OCI-LY7 (cell line): ENCODE measurements around the gene PHGDH. TPM values are rescaled to one million over a fixed set of nuclear protein-coding genes. Genes with fewer than 3 reads are reported as not detected.

Experiments
- BruUV-seq: library from RNA; stranded (reverse); fragments of 400-500 nt; replicated peaks from 2 replicates; lab custom pipeline; 2021; lab: Mats Ljungman, UMichigan
- CTCF ChIA-PET: fragments of 300-600 bp; sonication (Branson Sonifier 250); formaldehyde crosslinking; loops from one replicate; lab custom pipeline; 2022; ENCODE audit warnings: antibody characterized with exemption; ENCODE audit not compliant: unreplicated experiment; lab: Charles Lee
- POLR2A ChIA-PET: fragments of 300-600 bp; sonication (Branson Sonifier 250); formaldehyde crosslinking; loops from one replicate; lab custom pipeline; 2022; ENCODE audit warnings: antibody characterized with exemption; lab: Charles Lee
- DNase-seq: peaks from one replicate; pipeline ENCODE4 v3.0.0-alpha.2; 2015; ENCODE audit warnings: low spot score
- H2AFZ ChIP-seq: fragments of 200-600 bp; sonication (generic), shearing (Covaris generic); 2 replicates; pipeline ENCODE4 v1.6.1; 2014; ENCODE audit warnings: mild to moderate bottlenecking, antibody characterized with exemption, low read length, moderate library complexity
- H3K27ac ChIP-seq: fragments of 200-600 bp; sonication (generic); 2 replicates; pipeline ENCODE4 v1.5.1; 2014; ENCODE audit warnings: mixed run types, low read depth, mild to moderate bottlenecking, moderate library complexity, low read length, inconsistent platforms; ENCODE audit not compliant: poor library complexity, severe bottlenecking
- H3K36me3 ChIP-seq: fragments of 200-600 bp; sonication (generic); 2 replicates; pipeline ENCODE4 v1.6.1; 2014; ENCODE audit warnings: mild to moderate bottlenecking, antibody characterized with exemption, low read length, moderate library complexity, mixed read lengths; ENCODE audit not compliant: insufficient read depth
- H3K4me1 ChIP-seq: fragments of 200-600 bp; sonication (generic); 2 replicates; pipeline ENCODE4 v1.5.1; 2014; ENCODE audit warnings: mild to moderate bottlenecking, low read length; ENCODE audit not compliant: insufficient read depth, poor library complexity, severe bottlenecking
- H3K4me2 ChIP-seq: fragments of 200-600 bp; sonication (generic); 2 replicates; pipeline ENCODE4 v1.6.1; 2014; ENCODE audit warnings: mild to moderate bottlenecking, low read length
- H3K4me3 ChIP-seq: fragments of 200-600 bp; sonication (generic); 2 replicates; pipeline ENCODE4 v1.5.1; 2014; ENCODE audit warnings: mild to moderate bottlenecking, low read depth, low read length; ENCODE audit not compliant: poor library complexity, severe bottlenecking
- H3K79me2 ChIP-seq: fragments of 200-600 bp; sonication (generic); 2 replicates; pipeline ENCODE4 v1.6.1; 2016; ENCODE audit warnings: low read depth, mild to moderate bottlenecking, low read length, moderate library complexity, mixed read lengths; ENCODE audit not compliant: insufficient read depth
- H3K9me2 ChIP-seq: fragments of 200-600 bp; sonication (generic); 2 replicates; pipeline ENCODE4 v1.6.1; 2016; ENCODE audit warnings: mild to moderate bottlenecking, low read length, mixed read lengths; ENCODE audit not compliant: insufficient read depth
- H3K9me3 ChIP-seq: fragments of 200-600 bp; sonication (generic); 2 replicates; pipeline ENCODE4 v1.6.1; 2014; ENCODE audit warnings: mild to moderate bottlenecking, mixed run types, low read length, mixed read lengths
- H4K20me1 ChIP-seq: fragments of 200-600 bp; sonication (generic); 2 replicates; pipeline ENCODE4 v1.6.1; 2014; ENCODE audit warnings: mild to moderate bottlenecking, antibody characterized with exemption, low read length, moderate library complexity, mixed read lengths; ENCODE audit not compliant: insufficient read depth
- EZH2phosphoT487 ChIP-seq: fragments of 200-600 bp; sonication (generic); IDR thresholded peaks from 2 replicates; pipeline ENCODE4 v1.6.1; 2018; ENCODE audit warnings: low read depth, borderline replicate concordance, mild to moderate bottlenecking, mixed run types, antibody characterized with exemption, low read length, moderate library complexity, mixed read lengths
- intact Hi-C: fragments of 100-400 bp; cut with micrococcal nuclease; formaldehyde crosslinking; loops from one replicate; pipeline ENCODE4 v1.10.0; 2022; ENCODE audit not compliant: unreplicated experiment
- total RNA-seq, 2 experiments: library from RNA; depleted of rRNA in 1 of 2; stranded (reverse); fragments of >200 nt in 1 of 2; shearing (Covaris generic) in 1 of 2; gene quantifications; 2 replicates each; pipeline ENCODE4 v1.2.3, GENCODE V29; 2014 to 2022
- TF ChIP-seq, protein P1 (sequence below): fragments of 200-600 bp; sonication (generic); conservative IDR thresholded peaks from 2 replicates; pipeline ENCODE4 v1.5.1; 2014; ENCODE audit warnings: mild to moderate bottlenecking, antibody characterized with exemption, low read length, moderate library complexity, mixed read lengths

PHGDH gene
- total RNA-seq, 2 experiments from 2014 or later, result 287 to 451 TPM

DNA sequence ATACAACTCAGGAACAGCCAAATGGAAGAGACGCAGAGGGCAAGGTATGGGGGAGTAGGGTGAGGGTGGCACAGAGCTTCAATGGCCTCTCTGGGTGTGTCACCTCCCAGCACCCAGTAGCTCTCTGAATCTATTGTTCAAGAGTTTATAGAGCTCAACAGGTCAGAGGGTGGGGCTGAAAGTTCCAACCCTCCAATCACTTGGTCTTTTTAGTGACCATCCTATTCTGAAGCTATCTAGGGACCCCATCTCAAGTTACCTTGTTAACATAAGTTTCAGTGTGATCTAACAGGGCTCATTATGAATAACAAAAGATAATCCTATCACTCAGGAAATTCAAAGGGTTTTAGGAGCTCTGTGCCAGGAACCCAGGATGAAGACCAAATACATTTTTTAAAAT, 32.5 kb upstream of the PHGDH start:
- H3K4me3 ChIP-seq, result no peak overlapping the region
- intact Hi-C loops, result loop anchor here (10.0 kb wide), 1 partner anchor 76 kb away; no protein-coding TSS in a partner anchor
- no peaks in the 10 kb centered on the region for H3K36me3 ChIP-seq
- H3K79me2 ChIP-seq, result no peaks in the 10 kb centered on the region
- no peak overlapping the region for H2AFZ ChIP-seq
- no peaks in the 10 kb centered on the region for H3K4me1 ChIP-seq
- CTCF ChIA-PET, result no interaction called here
- H3K9me2 ChIP-seq, result no peaks in the 10 kb centered on the region
- no peak for DNase-seq
- H3K4me2 ChIP-seq, result no peak overlapping the region
- H3K27ac ChIP-seq, result no peak overlapping the region
- H3K9me3 ChIP-seq, result no peaks in the 10 kb centered on the region
- no peak for TF ChIP-seq EZH2phosphoT487
- TF ChIP-seq, protein P1, sequence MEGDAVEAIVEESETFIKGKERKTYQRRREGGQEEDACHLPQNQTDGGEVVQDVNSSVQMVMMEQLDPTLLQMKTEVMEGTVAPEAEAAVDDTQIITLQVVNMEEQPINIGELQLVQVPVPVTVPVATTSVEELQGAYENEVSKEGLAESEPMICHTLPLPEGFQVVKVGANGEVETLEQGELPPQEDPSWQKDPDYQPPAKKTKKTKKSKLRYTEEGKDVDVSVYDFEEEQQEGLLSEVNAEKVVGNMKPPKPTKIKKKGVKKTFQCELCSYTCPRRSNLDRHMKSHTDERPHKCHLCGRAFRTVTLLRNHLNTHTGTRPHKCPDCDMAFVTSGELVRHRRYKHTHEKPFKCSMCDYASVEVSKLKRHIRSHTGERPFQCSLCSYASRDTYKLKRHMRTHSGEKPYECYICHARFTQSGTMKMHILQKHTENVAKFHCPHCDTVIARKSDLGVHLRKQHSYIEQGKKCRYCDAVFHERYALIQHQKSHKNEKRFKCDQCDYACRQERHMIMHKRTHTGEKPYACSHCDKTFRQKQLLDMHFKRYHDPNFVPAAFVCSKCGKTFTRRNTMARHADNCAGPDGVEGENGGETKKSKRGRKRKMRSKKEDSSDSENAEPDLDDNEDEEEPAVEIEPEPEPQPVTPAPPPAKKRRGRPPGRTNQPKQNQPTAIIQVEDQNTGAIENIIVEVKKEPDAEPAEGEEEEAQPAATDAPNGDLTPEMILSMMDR, result no peak
- no peaks in the 10 kb centered on the region for H4K20me1 ChIP-seq
- POLR2A ChIA-PET, result interaction anchor here (0.8 kb wide), 1 partner anchor 19 kb away, joined by 3 read pairs; no protein-coding TSS in a partner anchor
- BruUV-seq, result no TSS peak

- H3K4me1 ChIP-seq, result no peaks in the 10 kb centered on the region
- no peaks in the 10 kb centered on the region for H4K20me1 ChIP-seq
- H3K4me2 ChIP-seq, result no peak overlapping the region
- no peak overlapping the region for H3K27ac ChIP-seq
- no peaks in the 10 kb centered on the region for H3K9me2 ChIP-seq
- H3K4me3 ChIP-seq, result no peak overlapping the region
- H3K36me3 ChIP-seq, result no peaks in the 10 kb centered on the region
- ChIA-PET CTCF (no interaction called here), POLR2A (no interaction called here)
- BruUV-seq, result no TSS peak
- no peaks in the 10 kb centered on the region for H3K9me3 ChIP-seq
- intact Hi-C loops, result no loop called here
- no peak for TF ChIP-seq EZH2phosphoT487
- TF ChIP-seq, protein P1, result no peak
- DNase-seq, result no peak
- H2AFZ ChIP-seq, result no peak overlapping the region
- no peaks in the 10 kb centered on the region for H3K79me2 ChIP-seq
These were observed 31.5 kb upstream of the PHGDH start for GRCh38 chr1:119680193-119680592.

GRCh38 chr1:119680723-119681122, 31.0 kb upstream of the PHGDH start:
- no peaks in the 10 kb centered on the region for H3K9me2 ChIP-seq
- no peaks in the 10 kb centered on the region for H3K4me1 ChIP-seq
- no peak overlapping the region for H3K27ac ChIP-seq
- POLR2A ChIA-PET, result no interaction called here
- H3K36me3 ChIP-seq, result no peaks in the 10 kb centered on the region
- intact Hi-C loops, result no loop called here
- no peaks in the 10 kb centered on the region for H3K79me2 ChIP-seq
- no peak overlapping the region for H3K4me2 ChIP-seq
- no TSS peak for BruUV-seq
- CTCF ChIA-PET, result no interaction called here
- H3K4me3 ChIP-seq, result no peak overlapping the region
- no peaks in the 10 kb centered on the region for H3K9me3 ChIP-seq
- no peak overlapping the region for H2AFZ ChIP-seq
- H4K20me1 ChIP-seq, result no peaks in the 10 kb centered on the region
- DNase-seq, result no peak
- TF ChIP-seq, protein P1, result no peak
- TF ChIP-seq EZH2phosphoT487, result no peak
